Stimulated activated CD8-positive, alpha-beta memory T cell treated with anti-CD3 and anti-CD28 coated beads, Interleukin-7, amount 100 ng/mL, for 48 hours (primary cell): ENCODE measurements around the gene WNT6.

Source experiments
- DNase-seq, 2 donors: peaks; one replicate each; pipeline ENCODE4 v3.0.0-alpha.2; 2020; ENCODE audit warnings: low read depth in 1 of 2; ENCODE audit errors: extremely low read depth in 1 of 2

Gene WNT6

DNA sequence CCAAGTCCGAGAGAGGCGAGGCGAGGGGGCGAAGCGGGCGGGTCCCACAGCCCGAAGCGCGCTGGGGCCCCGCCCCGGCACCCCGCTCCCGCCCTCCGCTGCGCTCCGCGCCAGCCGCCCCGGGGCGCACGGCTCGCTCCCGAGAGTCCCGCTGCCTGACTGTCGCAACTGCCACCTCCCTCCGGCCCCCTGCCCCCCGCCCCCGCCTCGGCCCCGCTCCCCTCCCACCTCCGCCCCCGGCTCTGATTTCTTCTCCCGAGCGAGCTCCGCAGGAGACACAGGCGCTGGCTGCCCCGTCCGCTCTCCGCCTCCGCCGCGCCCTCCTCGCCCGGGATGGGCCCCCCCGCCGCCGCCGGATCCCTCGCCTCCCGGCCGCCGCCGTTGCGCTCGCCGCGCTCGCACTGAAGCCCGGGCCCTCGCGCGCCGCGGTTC lies at the start of gene WNT6:
WNT6 (plus strand) TSS at position 250 of the 432 bp plus-strand sequence. CDS start 233 bp downstream, outside the sequence.
- no peak for DNase-seq

DNA sequence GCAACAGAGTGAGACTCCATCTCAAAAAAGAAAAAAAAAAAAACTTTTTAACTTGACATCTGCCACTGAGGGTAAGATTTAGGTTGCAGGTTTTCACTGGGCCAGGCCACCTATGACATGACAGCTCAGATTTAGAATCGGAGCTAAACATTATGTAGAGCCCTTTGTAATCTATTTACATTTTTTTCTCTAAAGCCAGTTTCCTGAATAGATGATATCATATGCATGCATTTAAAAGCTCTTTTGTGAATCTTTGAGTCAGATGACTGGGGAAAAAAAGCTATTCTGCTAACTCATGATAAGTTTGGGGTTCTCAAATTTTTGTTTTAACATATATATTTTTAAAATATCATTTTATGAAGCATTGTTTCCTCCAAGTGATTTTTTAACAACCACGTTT lies 49.3 kb upstream of the WNT6 start:
- DNase-seq: no peak

DNA sequence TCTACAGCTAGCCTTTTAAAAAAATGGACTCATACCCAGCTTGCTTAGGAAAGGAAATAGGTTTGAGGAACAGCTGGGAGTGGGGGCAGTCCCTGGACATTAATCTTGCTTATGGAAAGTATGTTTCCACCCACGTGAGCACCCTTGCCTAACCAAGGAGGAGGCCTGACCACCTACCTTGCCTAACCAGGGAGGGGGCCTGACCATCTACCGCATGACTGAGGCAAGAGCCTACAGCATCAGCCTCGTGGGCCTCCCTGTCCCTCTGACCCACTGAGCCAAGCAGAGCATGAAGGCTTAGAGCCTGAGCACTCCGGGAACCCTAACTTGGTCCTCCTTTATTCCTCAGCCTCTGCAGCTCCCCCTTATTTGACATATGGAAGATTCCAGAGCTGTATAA lies 48.2 kb upstream of the WNT6 start:
- no peak for DNase-seq

DNA sequence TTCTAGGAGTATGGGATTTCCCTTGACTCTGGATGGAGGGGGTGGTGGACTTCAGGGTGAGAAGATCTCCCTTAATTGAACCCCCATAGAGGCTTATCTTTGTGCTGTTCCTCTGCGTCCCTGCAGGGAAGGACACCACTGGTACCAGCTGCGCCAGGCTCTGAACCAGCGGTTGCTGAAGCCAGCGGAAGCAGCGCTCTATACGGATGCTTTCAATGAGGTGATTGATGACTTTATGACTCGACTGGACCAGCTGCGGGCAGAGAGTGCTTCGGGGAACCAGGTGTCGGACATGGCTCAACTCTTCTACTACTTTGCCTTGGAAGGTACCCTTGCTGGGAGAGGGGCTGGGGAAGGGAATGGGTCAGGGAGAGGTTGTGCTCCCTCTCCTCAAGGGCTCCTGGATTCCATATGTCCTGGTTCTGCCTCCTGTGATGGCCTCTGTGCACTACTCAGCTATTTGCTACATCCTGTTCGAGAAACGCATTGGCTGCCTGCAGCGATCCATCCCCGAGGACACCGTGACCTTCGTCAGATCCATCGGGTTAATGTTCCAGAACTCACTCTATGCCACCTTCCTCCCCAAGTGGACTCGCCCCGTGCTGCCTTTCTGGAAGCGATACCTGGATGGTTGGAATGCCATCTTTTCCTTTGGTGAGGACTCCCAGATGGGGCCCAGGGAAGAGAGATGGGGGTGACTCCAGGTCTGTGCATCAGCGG lies 47.3 kb upstream of the WNT6 start:
- no peak for DNase-seq

DNA sequence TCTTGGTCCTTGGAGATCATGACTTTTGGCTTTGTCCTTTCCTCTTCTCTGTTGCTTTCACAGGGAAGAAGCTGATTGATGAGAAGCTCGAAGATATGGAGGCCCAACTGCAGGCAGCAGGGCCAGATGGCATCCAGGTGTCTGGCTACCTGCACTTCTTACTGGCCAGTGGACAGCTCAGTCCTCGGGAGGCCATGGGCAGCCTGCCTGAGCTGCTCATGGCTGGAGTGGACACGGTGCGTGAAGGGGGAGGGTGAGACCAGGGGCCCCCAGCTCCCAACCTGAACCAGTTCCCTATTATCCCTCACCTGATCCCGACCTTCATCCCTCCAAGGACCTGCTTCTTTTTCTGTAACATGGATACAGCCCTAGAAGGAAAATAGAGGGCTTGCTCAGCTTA lies 46.7 kb upstream of the WNT6 start:
- DNase-seq: no peak

DNA sequence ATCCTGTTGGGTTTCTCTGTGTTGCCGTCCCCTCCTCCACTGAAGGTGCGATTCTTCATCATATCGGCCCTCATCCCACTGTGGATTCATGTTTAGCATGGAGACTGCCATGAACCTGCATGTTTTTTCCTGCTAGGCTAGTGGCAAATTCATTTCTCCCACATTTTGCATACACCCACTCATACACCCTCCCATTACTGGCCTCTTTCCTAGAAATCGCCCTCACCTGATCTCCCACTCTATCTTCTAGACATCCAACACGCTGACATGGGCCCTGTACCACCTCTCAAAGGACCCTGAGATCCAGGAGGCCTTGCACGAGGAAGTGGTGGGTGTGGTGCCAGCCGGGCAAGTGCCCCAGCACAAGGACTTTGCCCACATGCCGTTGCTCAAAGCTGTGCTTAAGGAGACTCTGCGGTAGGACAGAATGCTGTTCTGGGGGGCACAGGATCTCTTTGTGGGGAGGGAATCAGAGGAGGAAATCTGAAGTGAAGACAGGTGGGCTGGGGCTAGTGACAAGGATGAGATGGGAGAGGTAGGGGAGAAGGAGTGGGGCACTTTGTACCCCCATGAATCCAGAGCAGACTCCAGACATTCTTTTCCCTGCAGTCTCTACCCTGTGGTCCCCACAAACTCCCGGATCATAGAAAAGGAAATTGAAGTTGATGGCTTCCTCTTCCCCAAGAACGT lies 45.7 kb upstream of the WNT6 start:
- DNase-seq: no peak

DNA sequence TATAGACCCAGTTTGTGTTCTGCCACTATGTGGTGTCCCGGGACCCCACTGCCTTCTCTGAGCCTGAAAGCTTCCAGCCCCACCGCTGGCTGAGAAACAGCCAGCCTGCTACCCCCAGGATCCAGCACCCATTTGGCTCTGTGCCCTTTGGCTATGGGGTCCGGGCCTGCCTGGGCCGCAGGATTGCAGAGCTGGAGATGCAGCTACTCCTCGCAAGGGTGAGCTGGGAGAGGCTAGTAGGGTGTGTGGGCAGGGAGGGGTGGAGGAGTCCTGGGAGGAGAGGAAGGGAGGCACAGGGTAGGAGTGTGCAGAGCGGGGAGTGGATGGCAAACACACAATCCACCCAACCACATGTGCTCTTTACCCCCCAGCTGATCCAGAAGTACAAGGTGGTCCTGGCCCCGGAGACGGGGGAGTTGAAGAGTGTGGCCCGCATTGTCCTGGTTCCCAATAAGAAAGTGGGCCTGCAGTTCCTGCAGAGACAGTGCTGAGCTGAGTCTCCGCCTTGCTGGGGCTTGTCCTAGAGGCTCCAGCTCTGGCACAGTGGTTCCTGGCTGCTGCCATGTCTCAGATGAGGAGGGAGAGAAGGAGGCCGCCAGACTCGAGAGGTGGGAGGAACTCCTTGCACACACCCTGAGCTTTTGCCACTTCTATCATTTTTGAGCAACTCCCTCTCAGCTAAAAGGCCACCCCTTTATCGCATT lies 44.9 kb upstream of the WNT6 start:
- DNase-seq: no peak

DNA sequence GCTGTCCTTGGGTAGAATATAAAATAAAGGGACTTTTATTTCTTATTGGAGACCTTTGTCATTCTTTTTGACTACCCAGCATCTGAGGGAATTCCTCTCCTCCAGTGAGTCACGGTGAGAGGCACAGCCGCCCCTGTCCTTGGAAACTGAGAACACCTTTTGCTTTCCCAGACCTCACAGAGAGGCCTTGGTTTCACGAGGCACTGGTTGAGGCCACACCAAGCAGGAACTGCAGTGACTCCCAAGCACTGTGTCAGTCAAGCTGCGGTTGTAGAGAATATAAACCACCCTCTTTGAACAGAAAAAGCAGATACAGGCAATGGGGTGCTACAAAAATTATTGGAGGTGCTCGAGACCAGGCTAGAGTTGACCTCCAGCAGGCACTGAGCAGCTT lies 44.4 kb upstream of the WNT6 start:
- DNase-seq: no peak

DNA sequence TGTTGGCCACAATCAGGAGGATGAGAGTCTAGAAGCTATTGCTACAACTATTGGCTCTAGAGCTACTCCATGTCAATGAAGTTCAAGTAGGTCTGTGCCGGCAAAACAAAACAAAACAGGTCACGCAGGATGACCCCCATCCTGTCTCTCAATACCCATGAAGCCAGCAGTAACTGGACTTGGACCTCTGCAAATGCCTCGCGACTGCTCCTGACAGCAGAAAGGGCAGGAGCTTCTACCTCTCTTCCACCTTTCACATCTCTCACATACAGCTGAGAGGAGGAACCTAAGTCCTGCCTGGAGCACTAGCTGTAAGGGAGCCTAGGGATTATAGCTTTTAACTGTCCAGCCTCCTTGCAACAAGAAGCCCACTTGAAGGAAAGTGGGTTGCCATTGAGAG lies 44.0 kb upstream of the WNT6 start:
- no peak for DNase-seq

DNA sequence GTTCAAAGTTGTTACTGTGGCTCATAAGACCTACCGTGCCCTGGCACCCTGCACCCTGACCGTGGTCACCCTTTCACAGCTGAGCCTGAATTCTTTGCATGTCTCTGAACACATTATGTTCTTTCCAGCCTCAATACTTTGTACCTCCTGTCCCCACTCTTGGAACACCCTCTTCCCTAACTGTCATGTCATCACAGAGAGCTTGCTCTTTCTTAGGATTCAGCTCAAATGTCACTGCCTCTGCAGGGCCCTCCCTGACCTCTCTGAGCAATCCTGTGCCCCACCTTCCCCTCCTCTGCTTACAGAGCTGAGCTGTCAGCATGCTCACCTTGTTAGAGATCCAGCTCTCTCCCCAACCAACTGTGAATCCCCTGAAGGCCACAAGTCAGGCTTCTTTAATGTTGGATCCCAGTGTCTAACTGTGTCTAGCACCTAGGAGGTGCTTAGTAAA lies 43.0 kb upstream of the WNT6 start:
- DNase-seq: no peak

DNA sequence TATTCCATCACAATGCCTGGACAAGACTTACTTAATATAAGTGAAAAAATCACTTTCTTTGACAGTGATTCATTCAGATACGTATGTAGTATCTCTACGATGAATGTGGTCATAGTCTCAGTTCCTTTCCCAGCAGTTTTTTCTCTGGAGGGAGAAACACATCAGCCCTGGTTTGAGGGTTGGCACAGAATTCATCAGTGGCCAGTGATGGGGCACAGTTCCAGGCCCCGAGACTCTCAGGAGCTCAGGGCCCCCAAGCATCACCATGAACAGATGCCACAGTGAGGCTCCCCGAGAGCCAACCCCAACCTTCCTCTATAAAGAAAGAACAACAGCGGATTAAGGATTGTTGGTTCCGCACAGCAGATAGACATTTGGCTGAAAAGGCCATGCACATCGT lies 40.5 kb upstream of the WNT6 start:
- DNase-seq: no peak

DNA sequence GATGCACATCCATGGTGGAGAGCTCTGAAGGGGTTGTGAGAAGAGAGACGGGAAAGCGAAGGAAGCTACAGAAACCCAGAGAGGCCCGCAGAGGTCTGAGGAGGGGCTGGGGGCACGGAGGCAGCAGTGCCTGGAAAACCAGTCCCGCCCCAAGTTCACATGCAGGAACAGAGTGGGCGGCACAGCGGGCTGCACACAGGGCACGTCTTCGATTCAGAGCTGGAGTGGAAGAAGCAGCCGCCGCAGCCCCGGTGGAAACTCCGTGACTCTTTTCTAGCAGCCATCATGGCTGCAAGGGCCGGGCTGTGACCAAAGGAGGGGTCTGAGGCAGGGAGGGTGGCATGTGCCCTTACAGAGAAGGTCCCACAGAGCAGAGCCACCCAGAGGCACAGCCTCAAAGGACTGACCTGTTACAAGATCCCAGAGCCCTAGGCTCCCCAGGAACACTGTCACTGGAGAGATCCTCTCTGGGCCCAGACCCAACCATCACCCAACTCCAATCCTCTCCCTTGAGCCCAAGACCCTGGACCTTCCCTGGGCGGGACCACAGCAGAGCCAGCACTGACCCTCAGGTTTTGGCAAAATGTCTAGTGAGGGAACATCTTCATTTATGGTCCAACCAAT lies 38.7 kb upstream of the WNT6 start:
- no peak for DNase-seq

DNA sequence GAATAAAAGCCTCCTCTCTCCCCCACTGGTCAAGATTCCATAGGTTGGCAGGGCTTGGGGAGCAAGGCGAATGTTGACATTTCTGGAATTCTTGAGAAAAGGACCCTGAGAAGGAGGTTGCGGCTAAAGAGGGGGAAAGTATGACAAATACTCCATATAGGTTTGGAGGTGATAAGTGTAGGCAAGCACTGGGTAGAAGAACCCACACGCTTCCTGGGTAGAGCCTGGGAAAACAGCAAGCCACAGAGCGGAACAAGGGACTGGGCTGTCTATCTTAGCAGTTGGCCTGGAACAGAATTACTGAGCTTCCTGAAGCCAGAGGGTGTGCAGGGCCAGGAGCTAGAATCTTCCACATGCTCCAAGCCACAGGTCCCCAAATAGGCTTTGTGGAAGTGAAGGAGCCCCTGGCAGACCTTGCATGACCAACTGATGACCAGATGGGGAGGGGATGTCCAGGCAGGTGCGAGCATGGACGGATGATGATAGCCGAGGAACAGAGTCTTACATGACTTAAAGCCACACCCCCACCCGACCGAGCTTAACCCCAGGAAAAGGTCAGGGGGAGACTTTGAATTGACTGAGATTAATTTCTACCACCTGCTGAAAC lies 37.9 kb upstream of the WNT6 start:
- no peak for DNase-seq

DNA sequence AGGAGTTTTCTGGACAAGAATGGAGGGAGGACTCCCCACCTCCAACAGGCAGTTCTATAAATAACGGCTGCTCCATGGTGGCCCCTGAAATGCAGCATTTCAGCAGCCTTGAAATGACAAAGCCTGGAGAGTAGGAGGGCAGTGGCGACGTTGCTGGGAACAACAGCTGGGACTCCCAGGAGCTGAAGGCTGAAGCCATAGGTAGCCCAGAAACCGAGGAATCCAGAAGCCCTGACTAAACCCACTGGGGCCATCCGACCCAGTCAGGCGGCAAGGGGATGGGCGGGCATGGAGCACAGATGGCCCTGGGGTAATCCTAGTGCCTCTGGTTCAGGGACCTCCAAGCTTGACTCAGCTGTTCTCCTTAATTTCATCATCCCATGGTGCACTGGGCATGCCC lies 37.0 kb upstream of the WNT6 start:
- no peak for DNase-seq

DNA sequence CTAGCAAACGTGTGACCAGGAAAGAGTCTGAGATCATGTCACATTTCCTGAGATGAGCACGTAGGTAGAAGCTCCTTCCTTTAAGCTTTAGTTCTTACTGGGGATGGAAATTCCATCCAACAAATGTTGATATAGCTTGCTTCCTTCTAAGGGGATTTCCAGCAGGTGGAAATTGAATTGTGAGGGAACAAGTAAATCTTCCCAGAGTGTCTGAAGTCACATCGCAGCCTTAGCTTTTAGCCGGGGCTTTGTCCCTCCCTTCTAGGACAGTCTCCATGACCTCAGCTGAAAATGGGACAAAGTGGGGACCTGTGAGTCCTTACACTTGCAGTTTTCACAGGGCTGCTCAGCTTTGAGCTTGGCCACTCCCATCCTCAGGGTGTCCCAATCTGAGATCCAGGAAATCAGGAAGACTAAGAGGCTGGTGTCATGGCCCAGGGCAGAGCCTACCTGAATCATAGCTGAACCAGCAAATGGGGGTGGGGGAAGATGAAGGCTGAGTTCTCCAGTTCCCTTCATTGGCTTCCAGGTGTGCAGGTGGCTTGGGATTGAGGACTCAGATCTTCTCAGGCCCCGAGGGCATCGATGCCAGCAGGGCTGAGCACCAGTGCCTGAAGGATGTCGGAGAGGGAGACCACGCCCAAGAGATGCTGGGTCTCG lies 36.3 kb upstream of the WNT6 start:
- DNase-seq: no peak

DNA sequence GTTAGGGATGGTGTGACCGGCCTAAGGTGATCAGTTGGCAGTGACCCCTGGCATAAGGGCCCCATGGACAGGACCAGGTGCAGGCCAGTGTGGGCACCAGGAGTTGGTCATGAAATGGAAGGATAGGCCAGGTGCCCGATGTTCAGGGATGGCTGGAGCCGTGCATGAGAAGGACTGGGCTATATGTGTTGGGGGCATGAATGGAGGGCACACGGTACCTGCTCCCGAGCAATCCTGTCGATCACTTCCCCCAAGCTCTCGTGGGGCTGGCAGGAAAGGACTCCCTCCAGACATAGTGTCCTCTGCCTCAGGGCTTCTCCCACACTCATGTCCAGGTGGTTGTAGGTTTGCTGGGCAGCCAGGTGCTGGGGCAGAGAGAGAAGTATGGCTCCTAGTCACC lies 35.6 kb upstream of the WNT6 start:
- no peak for DNase-seq

DNA sequence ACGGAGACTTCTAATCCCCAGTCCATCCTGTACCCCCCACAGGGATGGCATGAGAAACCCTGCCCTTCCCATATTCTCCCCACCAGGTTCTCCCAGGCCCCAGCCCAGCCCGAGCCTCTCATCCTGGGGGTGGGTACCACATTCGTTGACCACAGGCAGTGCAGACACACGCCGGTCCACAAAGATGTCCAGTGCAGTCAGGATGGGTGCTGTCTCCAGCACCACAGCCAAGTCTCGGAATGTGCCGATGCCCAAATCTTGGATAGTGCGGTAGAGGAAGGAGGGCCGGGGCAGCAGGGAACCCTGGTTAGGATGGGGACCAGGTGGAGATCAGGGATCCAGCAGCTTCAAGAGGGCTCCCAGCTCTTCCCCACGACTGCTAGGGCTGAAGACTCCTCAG lies 32.8 kb upstream of the WNT6 start:
- DNase-seq: no peak

DNA sequence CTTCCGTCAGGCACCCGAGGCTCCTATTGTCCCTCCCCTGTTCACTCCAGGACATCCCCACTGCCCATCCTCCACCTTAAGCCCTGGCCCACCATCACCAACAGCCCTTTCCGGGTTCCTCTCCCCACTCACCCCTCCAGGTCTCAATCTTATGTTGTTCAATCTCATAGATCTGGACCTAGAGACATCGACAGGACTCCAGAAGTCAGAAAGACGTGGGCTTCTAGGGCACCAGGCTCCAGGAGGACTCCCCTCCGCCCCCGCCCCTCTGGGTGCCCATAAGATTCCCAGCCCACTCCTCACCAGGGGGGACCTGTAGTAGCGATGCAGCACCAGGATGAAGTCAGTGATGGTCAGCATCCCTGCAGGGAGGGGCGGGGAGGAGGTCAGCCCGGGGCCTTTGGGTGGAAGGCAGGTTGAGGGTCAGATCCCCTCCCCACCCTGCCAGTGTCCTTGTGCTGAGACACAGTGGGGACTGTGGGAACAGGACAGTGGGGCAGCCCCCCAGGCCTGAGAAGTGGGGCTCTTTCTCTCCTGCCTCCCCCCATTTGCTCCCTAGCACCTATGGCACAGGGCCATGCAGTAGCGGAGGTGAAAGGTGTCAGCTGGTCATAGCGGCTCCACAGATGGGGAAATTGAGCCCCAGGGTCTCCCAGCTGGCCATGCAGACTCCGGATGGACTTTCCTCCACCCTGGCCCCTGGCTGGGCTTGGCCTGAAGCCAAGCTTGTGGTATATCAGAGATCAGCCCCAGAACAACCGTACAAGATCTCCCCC lies 31.7 kb upstream of the WNT6 start:
- no peak for DNase-seq

DNA sequence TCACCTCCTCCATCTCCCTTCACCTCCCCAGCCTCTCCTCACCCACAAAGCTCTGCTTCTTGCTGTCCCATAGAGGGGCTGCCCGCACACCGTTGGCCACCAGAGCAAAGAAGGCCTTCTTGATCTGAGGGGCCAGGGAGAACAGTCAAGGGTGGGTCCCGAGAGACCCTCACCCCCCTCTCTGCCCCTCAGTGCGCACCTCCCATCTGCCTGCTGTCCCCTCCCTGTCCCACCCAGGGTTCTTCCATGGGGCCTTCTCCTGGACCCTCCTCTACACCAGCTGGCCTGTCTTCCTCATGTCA lies 31.2 kb upstream of the WNT6 start:
- DNase-seq: no peak

DNA sequence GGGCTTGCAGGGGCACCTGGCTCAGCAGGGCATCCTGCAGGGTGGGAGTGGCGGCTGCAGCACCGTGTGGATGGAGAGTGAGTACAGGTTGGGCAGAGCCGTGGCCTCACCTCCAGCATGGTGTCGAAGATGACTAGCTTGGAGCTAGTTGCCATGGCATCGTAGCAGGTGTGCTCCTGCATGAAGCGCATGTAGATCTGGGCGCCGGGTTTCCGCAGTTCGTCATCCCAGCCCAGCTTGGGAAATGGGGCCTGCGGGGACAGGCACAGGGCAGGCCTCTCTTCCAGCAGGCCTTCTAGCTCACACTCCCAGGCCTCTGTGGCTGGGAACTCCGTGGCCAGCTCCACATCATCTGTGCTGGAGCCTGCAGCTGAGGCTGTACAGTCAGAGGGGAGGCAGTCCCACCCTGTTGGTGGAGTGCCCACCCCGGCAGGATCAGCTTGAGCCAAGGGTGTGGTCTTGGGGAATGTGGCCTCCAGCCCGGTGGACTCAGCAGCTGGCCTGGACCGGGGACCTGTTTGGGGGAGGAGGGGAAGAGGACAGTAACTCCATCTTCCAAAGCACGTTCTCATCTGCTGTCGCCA lies 29.6 kb upstream of the WNT6 start:
- no peak for DNase-seq
